ES-I3 (cell line): ENCODE results near the gene DDX49.
"Not testable (repeated sequence)": the region's sequence is repeated elsewhere in the genome, so short reads cannot be mapped to it uniquely, and the experiment has no call there.

Experiments used
- H3K36me3 ChIP-seq: 2 replicates; pipeline ENCODE4 v1.6.1; 2013; ENCODE audit warnings: mild to moderate bottlenecking, low read length, control low read depth, moderate library complexity; ENCODE audit not compliant: insufficient read depth
- H3K4me1 ChIP-seq: 2 replicates; pipeline ENCODE4 v1.6.1; 2013; ENCODE audit warnings: mild to moderate bottlenecking, control low read depth, low read length; ENCODE audit not compliant: insufficient read depth
- H3K9ac ChIP-seq: 2 replicates; pipeline ENCODE4 v1.6.1; 2013; ENCODE audit warnings: low read depth, mild to moderate bottlenecking, low read length, moderate library complexity
- H3K9me3 ChIP-seq: 2 replicates; pipeline ENCODE4 v1.6.1; 2013; ENCODE audit warnings: mild to moderate bottlenecking, low read length, moderate library complexity; ENCODE audit not compliant: control insufficient read depth, insufficient read depth

Gene DDX49

DNA sequence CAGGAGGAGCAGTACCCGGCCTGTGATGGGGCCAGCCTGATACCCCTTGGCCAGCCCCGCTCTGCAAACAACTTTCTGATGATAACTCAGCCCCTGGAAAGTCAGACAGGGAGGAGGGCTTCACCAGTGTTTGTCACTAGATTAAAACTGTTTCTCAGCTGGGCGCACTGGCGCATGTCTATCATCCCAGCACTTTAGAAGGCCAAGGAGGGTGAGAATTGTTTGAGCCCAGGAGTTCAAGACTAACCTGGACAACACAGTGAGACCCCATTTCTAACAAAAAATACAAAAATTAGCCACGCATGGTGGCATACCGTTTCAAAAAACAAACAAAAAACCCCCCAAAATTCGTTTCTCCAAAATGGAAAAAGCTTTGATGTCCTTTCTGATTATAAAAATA lies 18.0 kb upstream of the DDX49 start:
- no peaks in the 10 kb centered on the region; the same call in 1 of the 2 replicates for H3K36me3 ChIP-seq
- H3K9ac ChIP-seq, result no peak overlapping the region
- H3K4me1 ChIP-seq, result no peaks in the 10 kb centered on the region
- no peaks in the 10 kb centered on the region for H3K9me3 ChIP-seq

GRCh38 chr19:18902519-18902918 lies 17.0 kb upstream of the DDX49 start:
- H3K4me1 ChIP-seq, H3K9ac ChIP-seq, H3K9me3 ChIP-seq, H3K36me3 ChIP-seq: not testable (repeated sequence)

DNA sequence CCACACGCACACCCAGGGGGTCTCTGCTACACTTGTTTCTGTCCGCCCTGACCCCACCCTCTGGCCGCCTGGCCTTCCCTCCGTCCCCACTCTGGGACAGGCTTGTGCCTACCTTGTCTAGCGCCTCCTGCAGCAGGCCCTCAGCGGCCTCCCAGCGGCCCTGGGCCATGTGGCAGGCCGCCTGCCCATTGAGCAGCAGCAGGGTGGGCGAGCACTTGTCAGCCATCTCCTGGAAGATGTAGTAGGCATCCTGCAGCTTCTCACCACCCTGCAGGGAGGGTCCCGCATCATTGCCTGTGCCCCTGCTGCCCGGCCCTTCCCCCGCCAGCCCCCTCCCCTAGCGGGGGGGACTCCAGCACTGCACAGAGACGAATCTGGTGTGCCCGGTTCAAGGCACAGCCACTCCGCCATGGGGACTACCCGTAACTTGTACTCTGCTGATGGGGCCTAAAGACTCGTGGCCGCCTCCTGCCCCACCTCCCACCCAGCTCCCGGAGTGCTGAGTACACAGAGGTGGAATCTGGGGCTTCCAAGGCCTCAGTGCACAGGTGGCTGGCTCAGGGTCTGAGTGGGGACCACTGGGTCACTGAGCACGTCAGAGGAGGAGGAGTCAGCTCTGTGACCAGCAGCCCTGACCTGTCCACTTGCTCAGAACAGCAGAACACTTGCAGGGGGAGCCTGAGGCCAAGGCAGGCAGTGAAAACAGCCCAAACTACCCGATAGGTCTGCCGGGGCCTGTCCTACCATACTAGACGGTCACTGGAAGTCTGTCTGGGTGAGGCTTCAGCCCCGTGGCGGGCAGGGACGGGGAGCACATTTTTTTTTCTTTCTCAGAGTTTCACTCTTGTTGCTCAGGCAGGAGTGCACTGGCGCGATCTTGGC lies 16.1 kb upstream of the DDX49 start:
- Histone ChIP-seq H3K4me1 (no peaks in the 10 kb centered on the region), H3K9ac (no peak overlapping the region), H3K9me3 (no peaks in the 10 kb centered on the region), H3K36me3 (no peaks in the 10 kb centered on the region; the same call in 1 of the 2 replicates)

- H3K9ac ChIP-seq, result no peak overlapping the region
- no peaks in the 10 kb centered on the region for H3K4me1 ChIP-seq
- H3K36me3 ChIP-seq, result no peaks in the 10 kb centered on the region; the same call in 1 of the 2 replicates
- no peaks in the 10 kb centered on the region for H3K9me3 ChIP-seq
Observed at GRCh38 chr19:18904334-18905057, 15.0 kb upstream of the DDX49 start.

DNA sequence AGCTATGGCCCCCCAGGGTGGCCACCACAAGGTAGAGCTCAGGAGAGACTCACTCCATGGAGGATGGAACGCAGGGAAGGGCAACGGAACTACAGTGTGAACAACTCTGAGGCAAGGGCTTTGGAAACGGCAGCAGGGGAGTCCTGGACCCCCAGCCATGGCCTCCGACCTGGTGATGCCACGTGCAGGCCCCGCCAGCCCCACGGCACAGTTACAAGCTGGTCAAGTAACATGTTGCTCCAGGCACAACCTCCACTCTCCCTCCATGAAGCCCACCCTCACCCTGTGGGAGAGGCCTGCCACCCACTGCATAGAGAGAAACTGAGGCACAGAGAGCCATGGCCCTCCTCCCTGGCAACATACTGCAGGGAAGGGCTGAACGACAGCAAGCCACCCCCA lies 14.5 kb upstream of the DDX49 start:
- Histone ChIP-seq H3K9me3 (no peaks in the 10 kb centered on the region), H3K36me3 (no peaks in the 10 kb centered on the region; the same call in 1 of the 2 replicates), H3K9ac (no peak overlapping the region), H3K4me1 (no peaks in the 10 kb centered on the region)

- Histone ChIP-seq H3K9ac (no peak overlapping the region), H3K4me1 (no peaks in the 10 kb centered on the region), H3K36me3 (no peaks in the 10 kb centered on the region; the same call in 1 of the 2 replicates), H3K9me3 (no peaks in the 10 kb centered on the region)
Observed at GRCh38 chr19:18905513-18906236, 13.8 kb upstream of the DDX49 start.

DNA sequence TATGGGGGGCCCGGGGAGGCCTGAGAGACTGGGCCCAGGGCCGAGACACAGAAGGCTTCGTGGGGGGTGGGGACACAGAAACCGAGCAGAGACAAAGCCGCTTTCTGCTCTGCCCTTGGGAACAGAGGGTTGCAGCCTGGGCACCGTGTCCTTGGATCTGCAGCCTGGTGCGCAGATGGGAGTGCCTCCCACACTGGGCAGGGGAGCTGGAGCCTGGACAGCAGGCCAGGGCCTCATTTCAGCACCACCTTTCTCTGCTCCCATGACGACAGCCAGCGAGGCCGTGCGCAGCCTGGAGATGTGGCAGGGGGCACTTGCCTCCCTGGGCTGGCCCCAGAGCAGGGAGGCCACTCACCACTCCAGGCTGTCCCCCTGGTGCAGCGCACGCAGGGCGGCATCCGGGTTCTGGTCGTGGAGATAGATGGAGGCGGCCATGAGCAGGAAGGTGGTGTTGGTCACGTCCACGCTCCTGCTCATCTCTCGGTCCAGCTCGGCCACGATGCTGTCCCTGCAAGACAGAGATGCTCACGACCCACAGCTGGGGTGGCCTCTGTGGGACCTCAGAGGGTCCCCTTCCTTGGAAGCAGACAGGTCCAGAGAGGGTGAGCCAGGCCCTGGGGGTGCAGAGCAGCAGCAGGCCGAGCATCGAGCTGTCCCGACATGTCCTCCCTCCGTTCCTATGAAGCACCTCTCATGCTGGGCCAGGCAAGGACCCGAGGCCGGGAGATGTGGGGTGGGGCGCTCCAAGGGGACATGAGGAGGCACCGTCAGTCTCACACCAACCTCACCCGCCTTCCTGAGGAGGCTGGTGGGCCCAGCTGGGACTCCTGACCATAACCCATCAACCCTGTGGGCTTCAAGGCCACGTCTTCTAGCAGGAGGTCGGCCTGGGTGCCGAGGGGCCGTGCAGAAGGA lies 12.7 kb upstream of the DDX49 start:
- no peaks in the 10 kb centered on the region for H3K9me3 ChIP-seq
- H3K4me1 ChIP-seq, result no peaks in the 10 kb centered on the region
- H3K36me3 ChIP-seq, result no peaks in the 10 kb centered on the region; the same call in 1 of the 2 replicates
- H3K9ac ChIP-seq, result no peak overlapping the region

DNA sequence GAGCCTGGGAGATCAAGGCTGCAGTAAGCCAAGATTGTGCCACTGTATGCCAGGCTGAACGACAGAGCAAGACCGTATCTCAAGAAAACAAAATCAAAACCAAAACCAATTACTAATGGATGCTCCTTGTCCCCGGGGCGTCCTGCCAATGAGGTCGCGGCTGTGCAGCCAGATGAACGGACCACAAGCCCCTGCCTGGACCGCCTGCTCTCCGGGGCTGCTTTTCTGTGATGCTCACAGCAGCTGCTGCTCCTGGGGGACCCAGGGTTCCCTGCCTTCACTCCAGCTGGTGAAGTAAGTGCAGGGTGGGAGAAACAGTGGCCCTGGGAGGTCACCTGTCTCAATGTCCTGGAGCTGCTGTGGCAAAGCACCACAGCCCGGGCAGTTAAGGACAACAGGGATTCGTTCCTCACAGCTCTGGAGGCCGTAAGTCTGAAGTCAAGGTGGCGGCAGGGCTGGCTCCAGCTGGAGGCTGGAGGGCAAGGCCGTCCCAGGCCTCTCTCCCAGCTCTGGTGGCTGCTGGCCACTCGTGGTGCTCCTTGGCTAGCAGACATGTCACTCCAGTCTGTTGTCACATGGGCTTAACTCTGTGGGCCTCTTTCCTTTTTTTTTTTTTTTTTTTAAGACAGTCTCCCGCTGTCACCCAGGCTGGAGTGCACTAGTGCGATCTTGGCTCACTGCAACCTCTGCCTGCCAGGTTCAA lies 10.4 kb upstream of the DDX49 start:
- Histone ChIP-seq H3K9me3 (no peaks in the 10 kb centered on the region), H3K36me3 (no peaks in the 10 kb centered on the region; the same call in 1 of the 2 replicates), H3K9ac (no peak overlapping the region), H3K4me1 (no peaks in the 10 kb centered on the region)

DNA sequence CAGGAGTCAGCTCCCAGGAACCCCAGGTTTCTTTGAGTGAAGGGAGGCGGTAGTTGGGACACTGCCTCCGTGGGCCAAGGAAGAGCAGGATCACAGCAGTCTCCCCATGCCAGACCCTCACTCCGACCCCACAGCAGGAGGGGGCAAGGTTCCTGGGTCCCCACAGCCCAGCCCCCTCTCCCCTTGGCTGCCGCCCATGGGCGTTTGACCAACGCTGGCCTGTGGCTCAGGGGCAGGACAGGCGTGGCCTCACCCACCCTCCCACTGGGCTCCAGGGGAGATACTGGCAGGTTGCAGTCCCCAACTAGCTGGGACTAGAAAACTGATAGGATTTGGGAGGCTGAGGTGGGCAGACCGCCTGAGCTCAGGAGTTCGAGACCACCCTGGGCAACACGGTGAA lies 9.5 kb upstream of the DDX49 start:
- H3K9me3 ChIP-seq, result no peaks in the 10 kb centered on the region
- no peak overlapping the region for H3K9ac ChIP-seq
- no peaks in the 10 kb centered on the region for H3K4me1 ChIP-seq
- H3K36me3 ChIP-seq, result no peaks in the 10 kb centered on the region; the same call in 1 of the 2 replicates

DNA sequence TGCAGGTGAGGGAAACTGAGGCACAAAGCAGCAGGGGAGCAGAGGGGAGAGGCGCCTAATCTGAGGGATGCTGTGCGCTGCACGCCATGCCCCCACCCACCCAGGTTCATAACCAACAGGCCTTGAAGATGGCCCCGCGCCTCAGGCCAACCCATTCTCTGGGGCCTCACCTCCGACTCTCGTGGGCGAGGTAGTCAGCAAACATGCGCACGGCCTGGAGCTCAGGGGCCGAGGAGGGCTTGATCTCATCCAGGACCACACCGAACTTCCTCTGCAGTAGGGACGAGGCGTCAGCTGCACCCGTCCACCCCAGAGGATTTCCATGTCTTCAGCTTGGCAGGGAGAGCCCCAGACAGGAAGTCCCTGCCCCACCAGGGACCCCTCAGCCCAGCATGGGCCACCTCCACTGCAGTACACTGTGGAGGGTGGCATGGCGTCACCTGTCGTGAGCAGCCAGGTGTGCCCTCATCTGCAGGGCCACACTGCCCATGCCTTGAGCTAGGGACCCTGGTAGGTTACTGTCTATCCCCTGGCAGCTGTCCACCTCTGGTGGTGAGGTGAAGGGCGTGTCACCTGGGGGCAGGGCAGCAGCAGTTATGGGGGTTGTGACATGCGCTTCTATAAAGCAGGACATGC lies 8.6 kb upstream of the DDX49 start:
- Histone ChIP-seq H3K4me1 (no peaks in the 10 kb centered on the region), H3K36me3 (no peaks in the 10 kb centered on the region; the same call in 1 of the 2 replicates), H3K9ac (no peak overlapping the region), H3K9me3 (no peaks in the 10 kb centered on the region)

GRCh38 chr19:18912933-18913332 lies 6.6 kb upstream of the DDX49 start:
- Histone ChIP-seq H3K9me3 (no peaks in the 10 kb centered on the region), H3K9ac (no peak overlapping the region), H3K36me3 (no peaks in the 10 kb centered on the region; the same call in 1 of the 2 replicates), H3K4me1 (no peaks in the 10 kb centered on the region)

GRCh38 chr19:18913466-18913865 lies 6.0 kb upstream of the DDX49 start:
- H3K9ac ChIP-seq, result no peak overlapping the region
- H3K4me1 ChIP-seq, result no peaks in the 10 kb centered on the region
- H3K36me3 ChIP-seq, result no peaks in the 10 kb centered on the region; the same call in 1 of the 2 replicates
- H3K9me3 ChIP-seq, result no peaks in the 10 kb centered on the region

DNA sequence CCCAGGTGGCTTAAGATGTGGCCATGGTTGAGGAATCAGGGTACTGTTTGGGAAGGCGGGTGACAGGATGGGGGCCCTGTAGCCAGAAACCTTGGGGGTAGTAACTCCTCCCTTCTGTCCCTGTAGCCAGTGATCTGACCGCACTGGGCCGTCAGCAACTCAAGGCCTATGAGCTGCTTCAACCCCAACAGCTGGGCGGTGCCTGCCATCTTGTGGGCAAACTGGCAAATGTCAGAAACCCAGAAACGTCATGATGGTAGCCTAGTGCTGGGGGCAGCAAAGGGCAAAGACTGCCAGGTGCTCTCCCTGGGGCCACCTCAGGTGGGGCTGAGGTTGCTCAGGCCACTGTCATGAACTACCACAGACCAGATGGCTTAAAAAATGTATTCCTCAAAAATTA lies 3.9 kb upstream of the DDX49 start:
- Histone ChIP-seq H3K36me3 (no peaks in the 10 kb centered on the region; the same call in none of the 2 replicates), H3K4me1 (peaks cover 4% of the 10 kb centered on the region; the same call in 1 of the 2 replicates), H3K9ac (no peak overlapping the region), H3K9me3 (no peaks in the 10 kb centered on the region)
